Neural crest cell (in vitro differentiated cells): Measurements from ENCODE around the gene NRG4. TPM values are rescaled to one million over a fixed set of nuclear protein-coding genes. Genes with fewer than 3 reads are reported as not detected.
A peak's percentile ranks its signal among the peaks of the same experiment; 100 is the strongest.

Experiments
- DNase-seq: peaks from one replicate; pipeline ENCODE4 v3.0.0; 2021; ENCODE audit warnings: low read depth, mixed read lengths, low spot score
- H3K27ac Mint-ChIP-seq: one replicate; pipeline ENCODE4 v1.8.0; 2021; ENCODE audit warnings: mild to moderate bottlenecking, mixed read lengths; ENCODE audit not compliant: unreplicated experiment
- H3K27me3 Mint-ChIP-seq: 2 replicates; pipeline ENCODE4 v1.8.0; 2021; ENCODE audit warnings: low read depth, mild to moderate bottlenecking, mixed read lengths
- H3K36me3 Mint-ChIP-seq: 2 replicates; pipeline ENCODE4 v1.8.0; 2021; ENCODE audit warnings: low read depth, mild to moderate bottlenecking, mixed read lengths
- H3K4me1 Mint-ChIP-seq: 2 replicates; pipeline ENCODE4 v1.8.0; 2021; ENCODE audit warnings: mixed read lengths
- H3K4me3 Mint-ChIP-seq: one replicate; pipeline ENCODE4 v1.8.0; 2021; ENCODE audit warnings: mild to moderate bottlenecking, mixed read lengths
- H3K9me3 Mint-ChIP-seq: 2 replicates; pipeline ENCODE4 v1.8.0; 2021; ENCODE audit warnings: mixed read lengths
- total RNA-seq: library from RNA; stranded (reverse); gene quantifications from 2 replicates; pipeline ENCODE4 v1.2.1, GENCODE V29; 2021
- TF ChIP-seq, protein P1 (sequence below): fragments of 200-600 bp; sonication (generic); conservative IDR thresholded peaks from 2 replicates; pipeline ENCODE4 v1.5.0; 2021; ENCODE audit warnings: antibody characterized with exemption, mild to moderate bottlenecking

The NRG4 gene
- total RNA-seq, 1 donor from 2014 or later: not detected

DNA sequence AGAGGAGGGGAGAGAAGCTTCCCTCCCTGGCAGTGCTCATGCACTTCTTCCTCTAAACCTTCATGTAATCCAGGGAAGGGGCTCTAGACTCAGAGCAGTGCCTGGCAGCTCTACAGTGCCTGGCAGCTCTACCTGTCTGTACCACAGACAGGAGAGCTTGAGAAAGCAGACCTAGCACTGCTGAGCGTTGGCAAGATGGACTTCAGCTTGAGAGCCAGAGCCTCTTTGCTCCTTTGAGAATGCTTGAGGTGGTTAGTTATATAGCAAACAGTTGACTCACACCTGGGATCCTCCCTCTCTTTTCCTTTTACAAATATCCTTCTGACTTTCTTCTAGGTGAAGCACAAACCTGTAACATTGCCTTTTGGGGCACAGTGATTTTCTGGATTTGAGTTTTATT, 87.6 kb downstream of the NRG4 start:
- Mint-ChIP-seq H3K4me3 (no peak overlapping the region), H3K36me3 (peaks cover 7% of the 10 kb centered on the region), H3K27ac (no peak overlapping the region), H3K9me3 (no peaks in the 10 kb centered on the region), H3K27me3 (no peaks in the 10 kb centered on the region), H3K4me1 (no peaks in the 10 kb centered on the region)
- no peak for DNase-seq
- TF ChIP-seq, protein P1, sequence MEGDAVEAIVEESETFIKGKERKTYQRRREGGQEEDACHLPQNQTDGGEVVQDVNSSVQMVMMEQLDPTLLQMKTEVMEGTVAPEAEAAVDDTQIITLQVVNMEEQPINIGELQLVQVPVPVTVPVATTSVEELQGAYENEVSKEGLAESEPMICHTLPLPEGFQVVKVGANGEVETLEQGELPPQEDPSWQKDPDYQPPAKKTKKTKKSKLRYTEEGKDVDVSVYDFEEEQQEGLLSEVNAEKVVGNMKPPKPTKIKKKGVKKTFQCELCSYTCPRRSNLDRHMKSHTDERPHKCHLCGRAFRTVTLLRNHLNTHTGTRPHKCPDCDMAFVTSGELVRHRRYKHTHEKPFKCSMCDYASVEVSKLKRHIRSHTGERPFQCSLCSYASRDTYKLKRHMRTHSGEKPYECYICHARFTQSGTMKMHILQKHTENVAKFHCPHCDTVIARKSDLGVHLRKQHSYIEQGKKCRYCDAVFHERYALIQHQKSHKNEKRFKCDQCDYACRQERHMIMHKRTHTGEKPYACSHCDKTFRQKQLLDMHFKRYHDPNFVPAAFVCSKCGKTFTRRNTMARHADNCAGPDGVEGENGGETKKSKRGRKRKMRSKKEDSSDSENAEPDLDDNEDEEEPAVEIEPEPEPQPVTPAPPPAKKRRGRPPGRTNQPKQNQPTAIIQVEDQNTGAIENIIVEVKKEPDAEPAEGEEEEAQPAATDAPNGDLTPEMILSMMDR: no peak

DNA sequence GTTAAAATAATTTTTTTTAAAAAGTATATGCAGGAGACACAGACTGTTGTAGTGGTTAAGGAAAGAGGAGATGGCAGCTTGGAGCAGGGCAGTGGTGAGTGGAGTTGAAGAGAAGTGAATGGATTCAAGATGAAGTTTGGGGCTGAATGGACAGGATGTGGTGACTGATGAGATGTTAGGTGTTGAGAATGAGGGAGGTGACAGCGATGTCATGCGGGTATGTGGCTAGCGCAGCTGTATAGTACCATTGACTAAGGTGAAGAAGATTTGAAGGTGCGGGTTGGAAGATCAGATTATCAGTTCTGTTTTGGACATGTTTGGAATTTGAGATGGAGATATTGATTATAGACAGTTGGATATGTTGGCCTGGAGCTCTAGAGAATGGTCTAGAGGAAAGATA, 88.5 kb downstream of the NRG4 start:
- TF ChIP-seq, protein P1: no peak
- no peak overlapping the region for H3K4me3 Mint-ChIP-seq

DNA sequence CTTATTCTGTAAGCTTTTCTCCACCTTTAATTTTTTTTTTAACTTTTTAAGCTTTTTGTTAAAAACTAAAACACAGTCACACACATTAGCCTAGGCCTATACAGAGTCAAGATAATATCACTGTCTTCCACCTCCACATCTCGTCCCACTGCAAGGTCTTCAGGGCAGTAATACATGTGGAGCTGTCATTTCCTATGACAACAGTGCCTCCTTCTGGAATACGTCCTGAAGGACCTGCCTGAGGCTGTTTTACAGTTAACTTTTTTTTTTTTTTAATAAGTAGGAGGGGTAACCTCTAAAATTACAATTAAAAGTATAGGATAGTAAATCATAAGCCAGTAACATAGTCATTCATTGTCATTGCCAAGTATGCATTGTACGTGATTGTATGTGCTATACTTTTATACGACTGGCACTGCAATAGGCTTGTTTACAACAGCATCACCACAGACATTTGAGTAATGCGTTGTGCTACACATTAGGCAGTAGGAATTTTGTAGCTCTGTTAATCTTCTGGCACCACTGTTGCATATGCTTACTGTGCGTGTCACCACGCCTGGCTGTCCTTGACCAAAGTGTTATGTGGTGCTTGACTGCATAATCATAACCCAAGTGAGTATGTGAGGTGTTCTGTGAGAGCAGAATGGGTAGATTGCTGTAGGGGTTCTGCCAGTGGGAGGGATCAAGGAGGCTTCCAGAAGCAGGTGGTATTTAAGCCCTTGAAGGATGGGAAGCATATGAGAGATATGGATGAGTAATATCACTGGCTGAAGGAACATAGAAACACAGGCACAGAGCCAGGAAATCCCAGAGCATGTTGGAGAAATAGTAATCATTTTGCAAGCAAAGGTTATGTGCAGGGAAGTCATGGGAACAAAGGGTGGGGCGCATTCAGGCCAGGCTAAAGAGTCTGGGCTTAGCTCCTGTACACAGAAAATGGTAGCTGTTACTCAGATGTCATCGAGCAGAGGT, 90.2 kb downstream of the NRG4 start:
- no peak for DNase-seq
- TF ChIP-seq, protein P1: peak; percentile 51
- H3K4me3 Mint-ChIP-seq: no peak overlapping the region
- H3K4me1 Mint-ChIP-seq: no peaks in the 10 kb centered on the region
- H3K27me3 Mint-ChIP-seq: no peaks in the 10 kb centered on the region
- H3K27ac Mint-ChIP-seq: peak overlapping the region; percentile 69
- H3K36me3 Mint-ChIP-seq: peaks cover 10% of the 10 kb centered on the region
- H3K9me3 Mint-ChIP-seq: no peaks in the 10 kb centered on the region

More for the DNA sequence above, 88.5 kb downstream of the NRG4 start:
- Mint-ChIP-seq H3K27me3 (no peaks in the 10 kb centered on the region), H3K4me1 (no peaks in the 10 kb centered on the region), H3K36me3 (peaks cover 7% of the 10 kb centered on the region), H3K9me3 (no peaks in the 10 kb centered on the region), H3K27ac (peak overlapping the region; percentile 44)
- DNase-seq: no peak

DNA sequence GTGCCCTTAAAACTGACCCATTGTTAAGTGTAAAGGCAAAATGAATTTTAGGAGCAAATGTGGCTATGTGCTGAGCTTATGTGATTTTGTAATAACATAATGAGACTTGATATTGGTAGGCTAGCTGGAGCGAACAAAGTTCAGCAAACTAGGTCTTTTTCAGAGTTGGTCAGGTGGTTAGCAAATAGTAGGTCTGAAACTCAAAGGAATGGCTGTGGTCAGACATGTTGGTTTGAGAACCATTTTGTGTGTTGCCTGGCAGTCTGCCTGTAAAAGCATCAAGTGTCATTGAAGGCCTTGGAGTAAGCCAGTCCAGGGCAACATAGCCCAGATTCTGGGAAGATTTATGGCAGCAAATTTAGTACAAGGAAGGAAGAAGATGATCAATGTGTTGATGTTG, 92.1 kb downstream of the NRG4 start:
- DNase-seq: no peak
- no peaks in the 10 kb centered on the region for H3K27me3 Mint-ChIP-seq
- no peak overlapping the region for H3K27ac Mint-ChIP-seq
- no peaks in the 10 kb centered on the region for H3K9me3 Mint-ChIP-seq
- H3K4me3 Mint-ChIP-seq: no peak overlapping the region
- H3K4me1 Mint-ChIP-seq: no peaks in the 10 kb centered on the region
- TF ChIP-seq, protein P1: no peak
- peaks cover 9% of the 10 kb centered on the region for H3K36me3 Mint-ChIP-seq

DNA sequence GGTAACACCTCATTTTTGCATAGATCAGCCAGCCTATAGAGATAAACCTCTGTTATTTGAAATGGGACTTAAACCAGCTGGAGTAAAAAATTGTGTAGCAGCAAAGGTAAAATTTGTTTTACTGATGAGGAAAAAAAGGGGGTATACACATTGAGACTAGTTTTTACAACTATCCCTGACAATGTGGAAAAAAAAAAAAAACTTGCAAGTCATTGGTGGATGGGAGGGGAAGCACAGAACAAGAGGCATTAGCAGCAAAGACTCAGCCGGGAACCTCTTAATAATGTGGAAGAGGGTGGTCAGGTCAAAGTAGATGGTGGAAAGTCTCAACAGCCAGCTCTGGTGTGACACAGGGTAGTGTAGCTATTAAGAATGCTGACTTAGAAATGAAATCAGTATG, 94.1 kb downstream of the NRG4 start:
- no peak overlapping the region for H3K4me3 Mint-ChIP-seq
- no peaks in the 10 kb centered on the region for H3K9me3 Mint-ChIP-seq
- H3K27ac Mint-ChIP-seq: no peak overlapping the region
- TF ChIP-seq, protein P1: no peak
- DNase-seq: no peak
- peaks cover 15% of the 10 kb centered on the region for H3K36me3 Mint-ChIP-seq
- no peaks in the 10 kb centered on the region for H3K27me3 Mint-ChIP-seq
- no peaks in the 10 kb centered on the region for H3K4me1 Mint-ChIP-seq
